Gastroesophageal sphincter (tissue), 3 donors: Measurements from ENCODE around the gene CEMIP.

ENCODE experiments used
- POLR2A ChIP-seq, 2 donors: fragments of 450-650 bp; IDR thresholded peaks; one replicate each; pipeline ENCODE4 v1.6.1; 2017; ENCODE audit warnings: antibody characterized with exemption in 2 of 2, mild to moderate bottlenecking in 2 of 2, moderate library complexity in 1 of 2
- POLR2AphosphoS5 ChIP-seq: sonication (generic); formaldehyde crosslinking; IDR thresholded peaks from one replicate; pipeline ENCODE4 v1.6.1; 2017; ENCODE audit warnings: antibody characterized with exemption
- TF ChIP-seq, protein P1 (sequence below), 4 experiments: fragments of 200-600 bp in 2 of 4; fragments of 450-650 bp in 2 of 4; sonication (generic) in 1 of 4; IDR thresholded peaks; one replicate each; pipeline ENCODE4 v1.5.1; 2017 to 2019; ENCODE audit warnings: antibody characterized with exemption in 4 of 4, mild to moderate bottlenecking in 2 of 4, moderate library complexity in 2 of 4

DNA sequence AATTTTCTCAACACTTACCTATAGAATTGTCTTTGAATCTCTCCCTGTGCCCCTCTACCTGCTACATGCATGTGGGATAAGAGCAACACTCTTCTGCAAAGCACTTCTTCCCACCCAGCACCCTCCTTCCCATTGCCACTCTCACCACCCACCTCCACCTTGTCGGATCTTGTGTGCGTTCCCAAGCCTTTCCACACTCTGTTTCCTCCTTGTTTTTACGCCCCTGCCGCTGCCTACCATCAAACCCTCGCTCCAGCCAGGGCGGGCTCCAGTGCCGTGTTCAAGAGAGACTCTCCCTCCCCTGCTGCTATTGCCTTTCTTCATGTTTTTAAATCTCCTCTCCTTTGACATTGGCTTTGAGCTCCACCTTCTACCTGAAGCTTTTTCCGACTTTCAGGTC is 43.8 kb upstream of the CEMIP start:
- TF ChIP-seq, protein P1, sequence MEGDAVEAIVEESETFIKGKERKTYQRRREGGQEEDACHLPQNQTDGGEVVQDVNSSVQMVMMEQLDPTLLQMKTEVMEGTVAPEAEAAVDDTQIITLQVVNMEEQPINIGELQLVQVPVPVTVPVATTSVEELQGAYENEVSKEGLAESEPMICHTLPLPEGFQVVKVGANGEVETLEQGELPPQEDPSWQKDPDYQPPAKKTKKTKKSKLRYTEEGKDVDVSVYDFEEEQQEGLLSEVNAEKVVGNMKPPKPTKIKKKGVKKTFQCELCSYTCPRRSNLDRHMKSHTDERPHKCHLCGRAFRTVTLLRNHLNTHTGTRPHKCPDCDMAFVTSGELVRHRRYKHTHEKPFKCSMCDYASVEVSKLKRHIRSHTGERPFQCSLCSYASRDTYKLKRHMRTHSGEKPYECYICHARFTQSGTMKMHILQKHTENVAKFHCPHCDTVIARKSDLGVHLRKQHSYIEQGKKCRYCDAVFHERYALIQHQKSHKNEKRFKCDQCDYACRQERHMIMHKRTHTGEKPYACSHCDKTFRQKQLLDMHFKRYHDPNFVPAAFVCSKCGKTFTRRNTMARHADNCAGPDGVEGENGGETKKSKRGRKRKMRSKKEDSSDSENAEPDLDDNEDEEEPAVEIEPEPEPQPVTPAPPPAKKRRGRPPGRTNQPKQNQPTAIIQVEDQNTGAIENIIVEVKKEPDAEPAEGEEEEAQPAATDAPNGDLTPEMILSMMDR (IDR thresholded peaks at IDR 0.05) = no peak
- TF ChIP-seq POLR2AphosphoS5 (no peak), POLR2A (IDR thresholded peaks at IDR 0.05) (no peak)
